Tibial nerve (tissue), 4 donors: ENCODE data around the gene INHA. TPM values are rescaled to one million over a fixed set of nuclear protein-coding genes. Genes with fewer than 3 reads are reported as not detected.

Experiments
- DNase-seq, 2 donors: peaks; one replicate each; pipeline ENCODE4 v3.0.0-alpha.2; 2019; ENCODE audit warnings: low spot score in 2 of 2
- H3K27ac ChIP-seq, 4 donors: fragments of 200-600 bp; sonication (generic) in 3 of 4; one replicate each; pipeline ENCODE4 v1.5.1; 2017 to 2019; ENCODE audit warnings: mild to moderate bottlenecking in 1 of 4
- H3K27me3 ChIP-seq, 2 donors: fragments of 200-600 bp; sonication (generic) in 1 of 2; one replicate each; pipeline versions ENCODE4 v1.5.1 to v1.6.0; 2017 to 2019
- H3K36me3 ChIP-seq, 3 donors: fragments of 200-600 bp; sonication (generic); one replicate each; pipeline ENCODE4 v1.5.1; 2018 to 2019
- H3K4me1 ChIP-seq, 4 donors: fragments of 200-600 bp; sonication (generic) in 3 of 4; one replicate each; pipeline ENCODE4 v1.5.1; 2017 to 2019
- H3K4me3 ChIP-seq, 4 donors: fragments of 200-600 bp; sonication (generic) in 3 of 4; one replicate each; pipeline ENCODE4 v1.5.1; 2017 to 2019; ENCODE audit warnings: mild to moderate bottlenecking in 1 of 4, moderate library complexity in 1 of 4
- H3K9me3 ChIP-seq, 4 donors: fragments of 200-600 bp; sonication (generic) in 3 of 4; one replicate each; pipeline ENCODE4 v1.5.1; 2017 to 2019
- CTCF ChIP-seq, 5 experiments: fragments of 200-600 bp in 3 of 5; fragments of 450-650 bp in 2 of 5; sonication (generic) in 3 of 5; IDR thresholded peaks; one replicate each; pipeline ENCODE4 v1.5.1; 2016 to 2019; ENCODE audit warnings: antibody characterized with exemption in 5 of 5, mild to moderate bottlenecking in 3 of 5, moderate library complexity in 2 of 5
- EP300 ChIP-seq, 2 donors: sonication (generic); formaldehyde crosslinking; IDR thresholded peaks; one replicate each; pipeline ENCODE4 v1.6.1; 2017; ENCODE audit warnings: antibody characterized with exemption in 2 of 2, mild to moderate bottlenecking in 1 of 2
- POLR2A ChIP-seq, 2 donors: fragments of 450-650 bp; IDR thresholded peaks; one replicate each; pipeline ENCODE4 v1.6.1; 2017; ENCODE audit warnings: antibody characterized with exemption in 2 of 2, mild to moderate bottlenecking in 2 of 2, moderate library complexity in 2 of 2
- WGBS, 2 donors: methylation state at CpG; one replicate each; pipeline ENCODE4 v1.1.5; 2018; 5-methylcytosine and 5-hydroxymethylcytosine counted together
- total RNA-seq, 4 donors: library from RNA; depleted of rRNA; stranded (reverse); fragments of >200 nt; gene quantifications; one replicate each; pipeline ENCODE4 v1.1.0, GENCODE V29; 2016

INHA gene
- total RNA-seq, 4 donors from 2014 or later, result 1.1 to 1.4 TPM; not detected in 2

DNA sequence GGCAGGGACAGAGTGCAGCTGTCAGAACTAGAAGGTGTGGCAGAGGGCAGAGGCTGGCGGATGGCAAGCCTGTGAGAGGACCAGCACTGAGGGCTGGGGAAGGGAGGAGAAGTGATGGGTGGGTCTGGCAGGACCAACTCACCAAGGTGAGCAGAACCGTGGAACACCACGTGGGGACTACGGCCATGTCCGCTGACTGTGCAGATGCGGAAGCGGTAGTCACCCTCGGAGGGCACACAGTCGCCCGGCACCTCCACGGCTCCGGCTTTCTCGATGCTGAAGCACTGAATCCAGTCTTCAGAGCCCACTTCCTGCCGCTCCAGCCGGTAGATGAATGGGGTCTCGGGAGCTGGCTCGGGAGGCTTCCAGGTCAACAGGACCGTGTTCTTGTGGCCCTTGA lies 5.0 kb upstream of the INHA start:
- Histone ChIP-seq H3K9me3 (no peaks in the 10 kb centered on the region), H3K36me3 (peaks cover 0 to 62% (median 0%) of the 10 kb centered on the region in 3 donors), H3K4me3 (no peak overlapping the region), H3K27ac (no peak overlapping the region), H3K27me3 (no peaks in the 10 kb centered on the region), H3K4me1 (peaks cover 0 to 20% (median 3%) of the 10 kb centered on the region in 4 donors)
- no peak for DNase-seq
- no peak for TF ChIP-seq CTCF (IDR thresholded peaks at IDR 0.05)
- TF ChIP-seq POLR2A (IDR thresholded peaks at IDR 0.05), result no peak
- no peak for TF ChIP-seq EP300 (IDR thresholded peaks at IDR 0.05)
- WGBS, 2 donors, result 88 to 92% methylated on average over 18 of the region's 18 CpGs

- no peak for DNase-seq
- no peaks in the 10 kb centered on the region for H3K9me3 ChIP-seq
- no peak overlapping the region for H3K27ac ChIP-seq
- H3K4me1 ChIP-seq, result peaks cover 0 to 20% (median 3%) of the 10 kb centered on the region in 4 donors
- H3K4me3 ChIP-seq, result no peak overlapping the region
- no peak for TF ChIP-seq POLR2A (IDR thresholded peaks at IDR 0.05)
- TF ChIP-seq EP300 (IDR thresholded peaks at IDR 0.05), result no peak
- no peak for TF ChIP-seq CTCF (IDR thresholded peaks at IDR 0.05)
- H3K27me3 ChIP-seq, result no peaks in the 10 kb centered on the region
- WGBS, 2 donors, result 86 to 87% methylated on average over 35 of the region's 35 CpGs
- peaks cover 0 to 55% (median 0%) of the 10 kb centered on the region in 3 donors for H3K36me3 ChIP-seq
Measured at GRCh38 chr2:219567791-219568361, 4.2 kb upstream of the INHA start.

- 86 to 88% methylated on average over 6 of the region's 6 CpGs for WGBS, 2 donors
- TF ChIP-seq CTCF (IDR thresholded peaks at IDR 0.05), result no peak
- no peak for TF ChIP-seq EP300 (IDR thresholded peaks at IDR 0.05)
- TF ChIP-seq POLR2A (IDR thresholded peaks at IDR 0.05), result no peak
- Histone ChIP-seq H3K4me3 (no peak overlapping the region), H3K27me3 (no peaks in the 10 kb centered on the region), H3K27ac (no peak overlapping the region), H3K4me1 (peaks cover 0 to 20% (median 3%) of the 10 kb centered on the region in 4 donors), H3K9me3 (no peaks in the 10 kb centered on the region), H3K36me3 (peaks cover 0 to 43% (median 0%) of the 10 kb centered on the region in 3 donors)
- DNase-seq, result no peak
Measured at GRCh38 chr2:219569041-219569440, 3.1 kb upstream of the INHA start.

- TF ChIP-seq CTCF (IDR thresholded peaks at IDR 0.05), result no peak
- no peak for TF ChIP-seq EP300 (IDR thresholded peaks at IDR 0.05)
- TF ChIP-seq POLR2A (IDR thresholded peaks at IDR 0.05), result no peak
- peaks cover 0 to 20% (median 3%) of the 10 kb centered on the region in 4 donors for H3K4me1 ChIP-seq
- H3K9me3 ChIP-seq, result no peaks in the 10 kb centered on the region
- DNase-seq, result no peak
- H3K27me3 ChIP-seq, result no peaks in the 10 kb centered on the region
- 65 to 71% methylated on average over 6 of the region's 6 CpGs for WGBS, 2 donors
- peaks cover 0 to 37% (median 0%) of the 10 kb centered on the region in 3 donors for H3K36me3 ChIP-seq
- H3K27ac ChIP-seq, result peak overlapping the region in 1 of 4 donors; percentile 92
- peak overlapping the region in 3 of 4 donors; percentile 59 to 94 (median 76) for H3K4me3 ChIP-seq
Measured at GRCh38 chr2:219569635-219570034, 2.5 kb upstream of the INHA start.

DNA sequence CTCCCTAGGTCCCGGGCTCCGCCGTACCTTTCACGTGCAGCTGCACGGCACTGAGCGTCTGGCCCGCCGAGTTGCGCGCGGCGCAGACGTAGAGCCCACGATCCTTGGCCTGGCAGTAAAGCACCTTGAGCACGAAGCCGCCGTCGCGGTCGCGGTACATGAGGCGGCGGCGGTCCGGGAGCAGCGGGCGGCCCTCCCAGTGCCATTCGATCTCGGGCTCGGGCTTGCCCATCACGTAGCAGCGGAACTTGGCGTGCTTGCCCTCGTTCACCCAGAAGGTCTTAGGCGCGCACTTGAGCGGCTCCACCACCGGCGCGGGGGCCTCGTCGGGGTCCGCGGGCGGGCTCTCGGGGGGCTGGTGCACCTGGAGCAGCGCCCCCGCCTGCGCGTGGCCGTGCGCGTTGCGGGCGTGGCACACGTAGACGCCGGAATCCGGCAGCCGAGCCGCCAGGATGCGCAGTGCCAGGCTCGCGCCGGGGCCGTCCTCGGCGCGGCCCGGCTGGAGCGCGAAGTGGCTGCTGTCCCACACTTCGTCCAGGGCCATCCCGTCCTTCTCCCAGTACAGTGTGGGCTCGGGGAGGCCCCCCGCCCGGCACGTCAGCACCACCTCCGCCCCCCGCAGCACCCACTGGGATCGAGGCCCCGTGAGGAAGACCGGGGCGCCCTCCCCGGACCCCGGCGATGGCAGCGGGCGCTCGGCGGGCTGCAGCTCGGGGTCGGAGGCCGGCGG lies 1.8 kb upstream of the INHA start:
- 12 to 18% methylated on average over 27 to 32 of the region's 95 CpGs for WGBS, 2 donors
- no peak for DNase-seq
- Histone ChIP-seq H3K27me3 (no peaks in the 10 kb centered on the region), H3K36me3 (peaks cover 0 to 30% (median 0%) of the 10 kb centered on the region in 3 donors), H3K9me3 (no peaks in the 10 kb centered on the region), H3K4me3 (peak overlapping the region; percentile 59 to 94 (median 68)), H3K27ac (peak overlapping the region; percentile 73 to 92 (median 82)), H3K4me1 (peaks cover 0 to 20% (median 3%) of the 10 kb centered on the region in 4 donors)
- peak in 1 of 5 experiments; percentile 19 for TF ChIP-seq CTCF (IDR thresholded peaks at IDR 0.05)
- no peak for TF ChIP-seq POLR2A (IDR thresholded peaks at IDR 0.05)
- TF ChIP-seq EP300 (IDR thresholded peaks at IDR 0.05), result peak in 1 of 2 donors; percentile 33
